Mononuclear cell (primary cell): ENCODE measurements around the gene GASK1A. TPM values are rescaled to one million over a fixed set of nuclear protein-coding genes. Genes with fewer than 3 reads are reported as not detected.
A peak's percentile ranks its signal among the peaks of the same experiment; 100 is the strongest.

ENCODE experiments used
- H3K27me3 ChIP-seq: 2 replicates; pipeline ENCODE4 v1.6.0; 2011; ENCODE audit warnings: low read length, control low read depth; ENCODE audit not compliant: insufficient read depth
- H3K4me1 ChIP-seq: 2 replicates; pipeline ENCODE4 v1.5.1; 2011; ENCODE audit warnings: mild to moderate bottlenecking, low read length, control low read depth; ENCODE audit not compliant: insufficient read depth
- H3K4me3 ChIP-seq: 2 replicates; pipeline ENCODE4 v1.5.1; 2011; ENCODE audit warnings: mild to moderate bottlenecking, low read length, moderate library complexity
- H3K9me3 ChIP-seq: 2 replicates; pipeline ENCODE4 v1.5.1; 2011; ENCODE audit warnings: low read depth, mild to moderate bottlenecking, control low read depth, low read length
- total RNA-seq: library from RNA; depleted of rRNA; stranded (reverse); fragments of >200 nt; gene quantifications from one replicate; pipeline ENCODE4 v1.2.3, GENCODE V29; 2012

The GASK1A gene
- 0.10 TPM for total RNA-seq

GRCh38 chr3:42979044-42979972 is at the start of gene GASK1A:
Gene GASK1A, plus strand, starts transcription at chr3:42979311. Its CDS starts 332 bp downstream, at chr3:42979643.
- Histone ChIP-seq H3K9me3 (no peaks in the 10 kb centered on the region), H3K4me1 (peaks cover 14% of the 10 kb centered on the region), H3K27me3 (peaks cover 37% of the 10 kb centered on the region), H3K4me3 (peak within 1 kb of the TSS; percentile 32)

DNA sequence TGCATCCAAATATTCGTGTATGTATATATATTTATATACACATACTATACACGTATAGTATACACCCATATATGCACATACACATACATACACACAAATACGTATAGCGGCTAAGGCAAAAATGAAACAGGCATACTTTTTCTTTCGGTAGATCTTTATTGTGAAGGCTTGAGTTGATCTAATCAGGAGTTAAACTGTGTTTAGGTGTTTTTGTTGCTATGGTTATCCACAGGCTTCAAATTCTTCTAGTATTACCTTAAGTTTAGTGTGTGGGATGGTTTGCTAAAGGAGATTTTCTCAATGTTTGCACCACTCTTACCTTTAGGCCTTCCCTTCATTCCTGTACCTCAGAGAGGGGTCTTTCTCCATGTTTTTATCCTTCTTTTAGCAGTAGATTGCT is 45.0 kb upstream of the GASK1A start:
- H3K27me3 ChIP-seq: no peaks in the 10 kb centered on the region
- no peak overlapping the region for H3K4me3 ChIP-seq
- H3K9me3 ChIP-seq: no peaks in the 10 kb centered on the region
- H3K4me1 ChIP-seq: peaks cover 5% of the 10 kb centered on the region

- Histone ChIP-seq H3K9me3 (no peaks in the 10 kb centered on the region), H3K4me3 (no peak overlapping the region), H3K4me1 (peaks cover 5% of the 10 kb centered on the region), H3K27me3 (no peaks in the 10 kb centered on the region)
Observed at GRCh38 chr3:42934910-42935309, 44.2 kb upstream of the GASK1A start.

DNA sequence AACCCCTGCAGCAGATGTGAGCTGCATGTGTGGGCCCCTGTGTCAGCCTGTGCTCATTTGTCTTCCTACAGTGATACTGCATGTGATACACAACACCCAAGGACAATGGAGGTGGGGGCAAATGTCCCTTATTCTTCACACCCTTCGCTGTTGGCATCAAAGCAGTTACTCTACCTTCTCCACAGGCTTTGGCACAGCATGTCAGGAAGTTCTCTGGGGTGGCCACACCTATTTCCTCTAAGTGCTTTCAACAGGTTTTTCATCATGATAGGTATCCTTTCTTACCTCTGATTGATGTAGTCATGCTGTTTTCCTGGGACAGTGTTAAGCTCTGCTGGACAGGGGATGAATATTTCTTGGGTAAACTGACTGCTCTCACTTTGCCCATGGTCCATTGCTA is 43.6 kb upstream of the GASK1A start:
- Histone ChIP-seq H3K27me3 (no peaks in the 10 kb centered on the region), H3K4me1 (peaks cover 5% of the 10 kb centered on the region), H3K9me3 (no peaks in the 10 kb centered on the region), H3K4me3 (no peak overlapping the region)

DNA sequence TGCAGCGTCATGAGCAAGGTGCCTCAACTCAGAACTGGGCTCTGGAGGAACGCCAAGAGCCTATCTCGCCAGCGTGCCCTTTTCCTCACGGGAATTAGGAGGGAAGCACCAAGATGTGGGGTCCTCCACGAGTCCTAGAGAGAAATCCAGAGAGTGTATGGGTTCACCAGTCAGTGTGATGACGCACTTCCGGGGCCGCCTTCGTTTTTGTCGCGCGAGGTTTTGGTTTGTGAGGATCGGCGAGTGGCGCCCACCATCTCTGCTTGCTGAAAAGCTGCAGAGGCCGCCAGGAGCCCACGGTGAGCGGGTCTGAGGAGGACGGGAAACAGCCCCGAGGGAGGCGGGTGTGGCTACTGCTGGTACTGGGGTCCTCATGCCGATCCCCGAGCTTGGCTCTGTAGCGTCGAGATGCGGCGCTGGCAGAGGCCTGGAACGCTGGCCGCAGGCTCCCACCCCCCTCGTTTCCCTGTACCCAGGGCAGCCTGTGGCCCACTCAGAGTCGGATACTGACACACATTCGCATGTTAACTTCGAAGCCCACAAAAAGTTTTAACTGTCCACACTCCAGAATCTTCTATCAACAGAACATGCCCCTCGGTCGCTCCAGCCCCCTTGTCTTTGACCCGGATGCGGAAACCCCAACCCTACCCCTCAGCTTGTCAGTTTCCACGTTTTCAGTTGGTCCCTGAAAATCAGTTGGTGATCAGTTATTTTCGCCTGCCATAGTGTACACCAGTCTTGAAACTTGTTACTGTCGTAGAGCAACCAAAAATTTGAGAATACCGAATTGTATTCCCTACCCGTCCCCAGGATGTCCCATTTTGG is 42.7 kb upstream of the GASK1A start:
- H3K27me3 ChIP-seq: no peaks in the 10 kb centered on the region
- no peak overlapping the region for H3K4me3 ChIP-seq
- H3K9me3 ChIP-seq: no peaks in the 10 kb centered on the region
- H3K4me1 ChIP-seq: peaks cover 5% of the 10 kb centered on the region

GRCh38 chr3:42937334-42937733 is 41.8 kb upstream of the GASK1A start:
- H3K27me3 ChIP-seq: no peaks in the 10 kb centered on the region
- peaks cover 5% of the 10 kb centered on the region for H3K4me1 ChIP-seq
- H3K4me3 ChIP-seq: no peak overlapping the region
- no peaks in the 10 kb centered on the region for H3K9me3 ChIP-seq

DNA sequence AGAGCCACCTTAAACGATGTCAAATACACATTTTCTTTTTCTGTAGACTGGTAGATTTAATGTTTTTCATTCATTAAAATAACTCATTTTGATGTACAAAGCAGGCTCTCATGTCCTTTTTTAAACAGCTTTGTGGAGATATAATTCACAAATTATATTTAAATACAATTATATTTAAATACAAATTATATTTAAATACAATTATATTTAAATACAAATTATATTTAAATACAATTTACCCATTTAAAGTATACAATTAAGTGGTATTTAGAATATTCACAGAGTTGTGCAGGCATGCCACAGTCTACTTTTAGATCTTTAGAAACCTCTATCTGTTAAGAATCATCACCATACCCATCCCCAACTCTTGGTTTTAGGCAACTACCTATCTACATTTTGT is 36.4 kb upstream of the GASK1A start:
- H3K9me3 ChIP-seq: no peaks in the 10 kb centered on the region
- no peaks in the 10 kb centered on the region for H3K4me1 ChIP-seq
- H3K4me3 ChIP-seq: no peak overlapping the region
- H3K27me3 ChIP-seq: no peaks in the 10 kb centered on the region

DNA sequence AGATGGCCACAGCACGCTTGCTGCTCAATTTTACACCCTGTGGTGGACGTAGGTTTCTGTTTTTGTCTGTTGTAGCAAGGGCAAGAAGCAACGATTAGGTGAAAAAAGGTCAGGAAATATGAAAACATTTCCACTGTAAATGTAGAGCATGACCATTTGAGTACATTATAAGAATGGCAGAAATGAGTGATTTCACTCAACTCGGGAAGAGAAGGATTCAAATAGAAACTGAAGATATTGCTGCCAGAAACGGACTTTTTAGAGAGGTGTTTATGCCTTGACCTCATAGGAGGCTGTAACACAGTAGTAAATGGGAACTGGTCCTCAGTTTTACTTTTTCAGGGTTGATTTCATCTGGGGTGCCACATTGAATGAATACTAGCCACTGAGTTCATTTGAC is 33.1 kb upstream of the GASK1A start:
- Histone ChIP-seq H3K9me3 (no peaks in the 10 kb centered on the region), H3K4me3 (no peak overlapping the region), H3K27me3 (no peaks in the 10 kb centered on the region), H3K4me1 (no peaks in the 10 kb centered on the region)

- Histone ChIP-seq H3K27me3 (no peaks in the 10 kb centered on the region), H3K4me3 (no peak overlapping the region), H3K4me1 (no peaks in the 10 kb centered on the region), H3K9me3 (no peaks in the 10 kb centered on the region)
Observed at GRCh38 chr3:42957573-42957972, 21.5 kb upstream of the GASK1A start.

- no peaks in the 10 kb centered on the region for H3K4me1 ChIP-seq
- no peaks in the 10 kb centered on the region for H3K9me3 ChIP-seq
- no peaks in the 10 kb centered on the region for H3K27me3 ChIP-seq
- no peak overlapping the region for H3K4me3 ChIP-seq
Observed at GRCh38 chr3:42960282-42960681, 18.8 kb upstream of the GASK1A start.

DNA sequence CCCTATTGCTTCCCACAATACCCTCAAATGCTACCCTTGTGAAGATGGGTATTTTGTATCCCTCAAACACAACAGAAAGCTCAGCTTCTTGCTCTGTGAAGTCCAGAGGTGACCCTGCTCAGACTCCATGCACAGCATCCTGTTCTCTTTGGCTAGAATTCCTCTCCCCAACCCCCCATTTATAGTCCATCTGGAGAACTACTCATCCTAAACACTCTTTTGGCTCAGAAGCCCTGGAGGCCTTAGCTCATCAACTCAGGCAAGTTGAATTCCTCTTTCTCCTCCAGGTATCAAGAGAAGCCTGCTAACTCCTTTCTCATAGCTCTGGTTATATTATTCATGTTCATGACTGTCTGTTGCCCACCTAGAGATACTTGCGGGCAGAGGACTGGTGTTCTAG is 18.3 kb upstream of the GASK1A start:
- H3K4me1 ChIP-seq: no peaks in the 10 kb centered on the region
- H3K9me3 ChIP-seq: no peaks in the 10 kb centered on the region
- no peaks in the 10 kb centered on the region for H3K27me3 ChIP-seq
- no peak overlapping the region for H3K4me3 ChIP-seq

GRCh38 chr3:42961633-42962032 is 17.5 kb upstream of the GASK1A start:
- Histone ChIP-seq H3K4me3 (no peak overlapping the region), H3K4me1 (no peaks in the 10 kb centered on the region), H3K27me3 (no peaks in the 10 kb centered on the region), H3K9me3 (no peaks in the 10 kb centered on the region)

DNA sequence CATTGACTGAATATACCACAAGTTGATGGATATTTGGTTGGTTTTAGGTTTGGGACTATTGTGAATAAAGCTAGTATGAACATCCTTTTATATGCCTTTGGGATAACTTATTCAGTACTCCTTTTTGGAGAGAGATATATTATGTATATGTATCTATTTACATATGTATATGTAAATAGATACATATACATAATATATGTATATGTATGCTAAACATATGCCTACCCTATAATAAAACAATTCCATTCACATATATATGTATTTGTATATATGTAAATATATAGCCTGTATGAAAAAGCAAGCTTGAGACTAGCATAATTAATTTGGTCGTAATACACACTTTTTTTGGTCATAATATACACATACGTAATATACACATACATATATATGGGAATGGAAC is 15.8 kb upstream of the GASK1A start:
- no peaks in the 10 kb centered on the region for H3K27me3 ChIP-seq
- H3K4me3 ChIP-seq: no peak overlapping the region
- H3K4me1 ChIP-seq: no peaks in the 10 kb centered on the region
- H3K9me3 ChIP-seq: no peaks in the 10 kb centered on the region

GRCh38 chr3:42964266-42964665 is 14.8 kb upstream of the GASK1A start:
- H3K9me3 ChIP-seq: no peaks in the 10 kb centered on the region
- no peaks in the 10 kb centered on the region for H3K4me1 ChIP-seq
- H3K4me3 ChIP-seq: no peak overlapping the region
- H3K27me3 ChIP-seq: no peaks in the 10 kb centered on the region

- no peaks in the 10 kb centered on the region for H3K4me1 ChIP-seq
- no peak overlapping the region for H3K4me3 ChIP-seq
- H3K9me3 ChIP-seq: no peaks in the 10 kb centered on the region
Observed at GRCh38 chr3:42970557-42970956, 8.6 kb upstream of the GASK1A start.

More at GRCh38 chr3:42970557-42970956, 8.6 kb upstream of the GASK1A start:
- H3K27me3 ChIP-seq: no peaks in the 10 kb centered on the region
